HepG2 (cell line): ENCODE measurements around the gene SNX21. TPM values are rescaled to one million over a fixed set of nuclear protein-coding genes. Genes with fewer than 3 reads are reported as not detected.

ENCODE experiments used
- JDP2 ChIP-seq: sonication (generic); formaldehyde crosslinking; IDR thresholded peaks from 2 replicates; pipeline ENCODE4 v1.8.1; 2022; ENCODE audit warnings: missing genetic modification reagents, borderline replicate concordance
- KAT7 ChIP-seq: IDR thresholded peaks from 2 replicates; pipeline ENCODE4 v1.6.1; 2018; ENCODE audit warnings: borderline replicate concordance, missing compliant biosample characterization
- MAFK ChIP-seq, 2 experiments: IDR thresholded peaks in 1 of 2; conservative IDR thresholded peaks in 1 of 2; 2 replicates each; pipeline ENCODE4 v1.6.1; 2011; ENCODE audit warnings: improper control_type of control experiment in 2 of 2, low read length in 2 of 2
- MYNN ChIP-seq: sonication (generic); formaldehyde crosslinking; IDR thresholded peaks from 2 replicates; pipeline ENCODE4 v1.4.0; 2020; ENCODE audit warnings: mild to moderate bottlenecking, low read depth, missing genetic modification reagents
- SPEN ChIP-seq: sonication (generic); formaldehyde crosslinking; IDR thresholded peaks from 2 replicates; pipeline ENCODE4 v1.5.1; 2020; ENCODE audit warnings: low read depth, mild to moderate bottlenecking, missing genetic modification reagents
- ZNF143 ChIP-seq: sonication (generic); formaldehyde crosslinking; IDR thresholded peaks from 2 replicates; pipeline ENCODE4 v1.4.0; 2020; ENCODE audit warnings: missing genetic modification reagents
- ZNF326 ChIP-seq: sonication (generic); formaldehyde crosslinking; IDR thresholded peaks from 2 replicates; pipeline ENCODE4 v1.4.0; 2020; ENCODE audit warnings: missing genetic modification reagents, borderline replicate concordance
- ZNF549 ChIP-seq: sonication (generic); formaldehyde crosslinking; IDR thresholded peaks from 2 replicates; pipeline ENCODE4 v1.5.0; 2020; ENCODE audit warnings: missing genetic modification reagents
- polyA plus RNA-seq, 8 experiments: library from polyadenylated mRNA; depleted of rRNA in 3 of 8; stranded (reverse) in 7 of 8; unstranded in 1 of 8; fragments of >200 nt; fragmentation: Illumina TruSeq in 4 of 8; extraction: Trizol in 4 of 8; gene quantifications; 2 replicates each; pipeline versions ENCODE4 v1.2.1 to v1.2.3, GENCODE V29; 2011 to 2016; ENCODE audit warnings: low read depth in 4 of 8, missing spikeins in 1 of 8, mixed read lengths in 1 of 8; ENCODE audit not compliant: insufficient read depth in 1 of 8
- total RNA-seq, 5 experiments: library from RNA; depleted of rRNA; stranded (reverse); fragments of >200 nt; fragmentation: Illumina TruSeq; extraction: Trizol; gene quantifications; 2 replicates each; pipeline ENCODE4 v1.2.3, GENCODE V29; 2016; ENCODE audit warnings: low read depth in 1 of 5
- TF ChIP-seq, protein P1 (sequence below): sonication (generic); formaldehyde crosslinking; IDR thresholded peaks from 2 replicates; pipeline ENCODE4 v1.4.0; 2020; ENCODE audit warnings: mild to moderate bottlenecking, missing genetic modification reagents
- TF ChIP-seq, protein P2 (sequence below): sonication (generic); formaldehyde crosslinking; IDR thresholded peaks from 2 replicates; pipeline ENCODE4 v1.4.0; 2020; ENCODE audit warnings: mild to moderate bottlenecking, low read depth, missing genetic modification reagents
- TF ChIP-seq, protein P3 (sequence below): sonication (generic); formaldehyde crosslinking; IDR thresholded peaks from 2 replicates; pipeline ENCODE4 v1.8.1; 2023; ENCODE audit warnings: missing genetic modification reagents, inconsistent platforms, borderline replicate concordance
- TF ChIP-seq, protein P4 (sequence below): sonication (generic); formaldehyde crosslinking; IDR thresholded peaks from 2 replicates; pipeline ENCODE4 v1.5.1; 2020; ENCODE audit warnings: missing genetic modification reagents, mild to moderate bottlenecking, borderline replicate concordance
- TF ChIP-seq, protein P5 (sequence below): sonication (generic); formaldehyde crosslinking; IDR thresholded peaks from 2 replicates; pipeline ENCODE4 v1.4.0; 2020; ENCODE audit warnings: missing genetic modification reagents, borderline replicate concordance

SNX21 gene
- total and polyA plus RNA-seq, 2 of the 13 experiments (the other 11 are each of a cell fraction or from before 2014, with no cell fraction given) = 7.7 to 12.8 TPM

DNA sequence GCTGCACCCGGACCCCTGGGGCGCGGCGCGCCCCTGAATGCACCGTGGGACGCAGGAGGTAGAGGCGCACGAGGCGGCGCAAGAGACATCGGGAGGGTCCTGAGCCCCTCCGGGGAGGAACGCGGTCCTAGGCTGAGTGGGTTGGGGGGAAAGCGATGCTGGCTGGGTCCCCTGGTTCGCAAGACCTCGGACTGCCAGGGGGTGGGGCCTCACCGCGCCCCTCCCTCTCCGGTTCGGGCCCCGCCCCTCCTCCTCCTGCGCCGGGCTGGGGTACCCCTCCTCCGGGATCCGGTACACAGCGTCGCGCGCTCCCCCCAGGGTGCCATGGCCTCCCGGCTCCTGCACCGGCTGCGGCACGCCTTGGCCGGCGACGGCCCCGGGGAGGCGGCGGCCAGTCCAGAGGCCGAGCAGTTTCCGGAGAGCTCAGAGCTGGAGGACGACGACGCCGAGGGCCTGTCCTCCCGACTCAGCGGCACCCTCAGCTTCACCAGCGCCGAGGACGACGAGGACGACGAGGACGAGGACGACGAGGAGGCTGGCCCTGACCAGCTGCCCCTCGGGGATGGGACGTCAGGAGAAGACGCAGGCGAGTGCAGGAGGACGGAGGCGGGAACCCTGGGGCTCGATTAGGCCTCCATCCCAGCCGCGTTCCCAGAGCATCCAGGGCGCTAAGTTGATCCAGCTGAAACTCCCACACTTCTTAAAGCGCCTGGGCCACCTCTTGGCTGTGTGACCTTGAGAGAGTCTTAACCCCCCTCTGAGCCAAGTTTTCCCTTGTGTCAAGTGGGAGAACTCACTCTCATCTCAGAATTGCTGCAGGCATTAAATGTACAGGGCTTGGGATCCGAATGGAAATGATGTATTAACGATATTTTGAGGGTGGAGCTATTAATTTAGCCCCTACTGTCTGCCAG is 541 bp downstream of the SNX21 start (continued):
- TF ChIP-seq, protein P1, sequence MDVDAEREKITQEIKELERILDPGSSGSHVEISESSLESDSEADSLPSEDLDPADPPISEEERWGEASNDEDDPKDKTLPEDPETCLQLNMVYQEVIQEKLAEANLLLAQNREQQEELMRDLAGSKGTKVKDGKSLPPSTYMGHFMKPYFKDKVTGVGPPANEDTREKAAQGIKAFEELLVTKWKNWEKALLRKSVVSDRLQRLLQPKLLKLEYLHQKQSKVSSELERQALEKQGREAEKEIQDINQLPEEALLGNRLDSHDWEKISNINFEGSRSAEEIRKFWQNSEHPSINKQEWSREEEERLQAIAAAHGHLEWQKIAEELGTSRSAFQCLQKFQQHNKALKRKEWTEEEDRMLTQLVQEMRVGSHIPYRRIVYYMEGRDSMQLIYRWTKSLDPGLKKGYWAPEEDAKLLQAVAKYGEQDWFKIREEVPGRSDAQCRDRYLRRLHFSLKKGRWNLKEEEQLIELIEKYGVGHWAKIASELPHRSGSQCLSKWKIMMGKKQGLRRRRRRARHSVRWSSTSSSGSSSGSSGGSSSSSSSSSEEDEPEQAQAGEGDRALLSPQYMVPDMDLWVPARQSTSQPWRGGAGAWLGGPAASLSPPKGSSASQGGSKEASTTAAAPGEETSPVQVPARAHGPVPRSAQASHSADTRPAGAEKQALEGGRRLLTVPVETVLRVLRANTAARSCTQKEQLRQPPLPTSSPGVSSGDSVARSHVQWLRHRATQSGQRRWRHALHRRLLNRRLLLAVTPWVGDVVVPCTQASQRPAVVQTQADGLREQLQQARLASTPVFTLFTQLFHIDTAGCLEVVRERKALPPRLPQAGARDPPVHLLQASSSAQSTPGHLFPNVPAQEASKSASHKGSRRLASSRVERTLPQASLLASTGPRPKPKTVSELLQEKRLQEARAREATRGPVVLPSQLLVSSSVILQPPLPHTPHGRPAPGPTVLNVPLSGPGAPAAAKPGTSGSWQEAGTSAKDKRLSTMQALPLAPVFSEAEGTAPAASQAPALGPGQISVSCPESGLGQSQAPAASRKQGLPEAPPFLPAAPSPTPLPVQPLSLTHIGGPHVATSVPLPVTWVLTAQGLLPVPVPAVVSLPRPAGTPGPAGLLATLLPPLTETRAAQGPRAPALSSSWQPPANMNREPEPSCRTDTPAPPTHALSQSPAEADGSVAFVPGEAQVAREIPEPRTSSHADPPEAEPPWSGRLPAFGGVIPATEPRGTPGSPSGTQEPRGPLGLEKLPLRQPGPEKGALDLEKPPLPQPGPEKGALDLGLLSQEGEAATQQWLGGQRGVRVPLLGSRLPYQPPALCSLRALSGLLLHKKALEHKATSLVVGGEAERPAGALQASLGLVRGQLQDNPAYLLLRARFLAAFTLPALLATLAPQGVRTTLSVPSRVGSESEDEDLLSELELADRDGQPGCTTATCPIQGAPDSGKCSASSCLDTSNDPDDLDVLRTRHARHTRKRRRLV (CRISPR knock-in tag) = peak; percentile 34; the same call in 1 of the 2 replicates
- TF ChIP-seq SPEN (peak; percentile 12), MYNN (no peak), ZNF143 (CRISPR knock-in tag) (peak; percentile 6; the same call in 1 of the 2 replicates), ZNF326 (CRISPR knock-in tag) (no peak), MAFK (conservative IDR thresholded peaks at IDR 0.05 in 1 of 2, IDR thresholded peaks at IDR 0.05 in 1 of 2; ENCODE audit: low read length in 2 of 2) (no peak), KAT7 (CRISPR knock-in tag) (peak; percentile 68; the same call in 1 of the 2 replicates), ZNF549 (CRISPR knock-in tag) (no peak), JDP2 (CRISPR knock-in tag) (no peak)
- TF ChIP-seq, protein P2, sequence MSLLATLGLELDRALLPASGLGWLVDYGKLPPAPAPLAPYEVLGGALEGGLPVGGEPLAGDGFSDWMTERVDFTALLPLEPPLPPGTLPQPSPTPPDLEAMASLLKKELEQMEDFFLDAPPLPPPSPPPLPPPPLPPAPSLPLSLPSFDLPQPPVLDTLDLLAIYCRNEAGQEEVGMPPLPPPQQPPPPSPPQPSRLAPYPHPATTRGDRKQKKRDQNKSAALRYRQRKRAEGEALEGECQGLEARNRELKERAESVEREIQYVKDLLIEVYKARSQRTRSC (CRISPR knock-in tag) = 0 out of 2 replicates have a peak, but pooled peaks have one; percentile 62
- TF ChIP-seq, protein P3, sequence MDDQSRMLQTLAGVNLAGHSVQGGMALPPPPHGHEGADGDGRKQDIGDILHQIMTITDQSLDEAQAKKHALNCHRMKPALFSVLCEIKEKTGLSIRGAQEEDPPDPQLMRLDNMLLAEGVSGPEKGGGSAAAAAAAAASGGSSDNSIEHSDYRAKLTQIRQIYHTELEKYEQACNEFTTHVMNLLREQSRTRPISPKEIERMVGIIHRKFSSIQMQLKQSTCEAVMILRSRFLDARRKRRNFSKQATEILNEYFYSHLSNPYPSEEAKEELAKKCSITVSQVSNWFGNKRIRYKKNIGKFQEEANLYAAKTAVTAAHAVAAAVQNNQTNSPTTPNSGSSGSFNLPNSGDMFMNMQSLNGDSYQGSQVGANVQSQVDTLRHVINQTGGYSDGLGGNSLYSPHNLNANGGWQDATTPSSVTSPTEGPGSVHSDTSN (CRISPR knock-in tag) = no peak
- TF ChIP-seq, protein P4, sequence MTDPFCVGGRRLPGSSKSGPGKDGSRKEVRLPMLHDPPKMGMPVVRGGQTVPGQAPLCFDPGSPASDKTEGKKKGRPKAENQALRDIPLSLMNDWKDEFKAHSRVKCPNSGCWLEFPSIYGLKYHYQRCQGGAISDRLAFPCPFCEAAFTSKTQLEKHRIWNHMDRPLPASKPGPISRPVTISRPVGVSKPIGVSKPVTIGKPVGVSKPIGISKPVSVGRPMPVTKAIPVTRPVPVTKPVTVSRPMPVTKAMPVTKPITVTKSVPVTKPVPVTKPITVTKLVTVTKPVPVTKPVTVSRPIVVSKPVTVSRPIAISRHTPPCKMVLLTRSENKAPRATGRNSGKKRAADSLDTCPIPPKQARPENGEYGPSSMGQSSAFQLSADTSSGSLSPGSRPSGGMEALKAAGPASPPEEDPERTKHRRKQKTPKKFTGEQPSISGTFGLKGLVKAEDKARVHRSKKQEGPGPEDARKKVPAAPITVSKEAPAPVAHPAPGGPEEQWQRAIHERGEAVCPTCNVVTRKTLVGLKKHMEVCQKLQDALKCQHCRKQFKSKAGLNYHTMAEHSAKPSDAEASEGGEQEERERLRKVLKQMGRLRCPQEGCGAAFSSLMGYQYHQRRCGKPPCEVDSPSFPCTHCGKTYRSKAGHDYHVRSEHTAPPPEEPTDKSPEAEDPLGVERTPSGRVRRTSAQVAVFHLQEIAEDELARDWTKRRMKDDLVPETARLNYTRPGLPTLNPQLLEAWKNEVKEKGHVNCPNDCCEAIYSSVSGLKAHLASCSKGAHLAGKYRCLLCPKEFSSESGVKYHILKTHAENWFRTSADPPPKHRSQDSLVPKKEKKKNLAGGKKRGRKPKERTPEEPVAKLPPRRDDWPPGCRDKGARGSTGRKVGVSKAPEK (CRISPR knock-in tag) = no peak
- TF ChIP-seq, protein P5, sequence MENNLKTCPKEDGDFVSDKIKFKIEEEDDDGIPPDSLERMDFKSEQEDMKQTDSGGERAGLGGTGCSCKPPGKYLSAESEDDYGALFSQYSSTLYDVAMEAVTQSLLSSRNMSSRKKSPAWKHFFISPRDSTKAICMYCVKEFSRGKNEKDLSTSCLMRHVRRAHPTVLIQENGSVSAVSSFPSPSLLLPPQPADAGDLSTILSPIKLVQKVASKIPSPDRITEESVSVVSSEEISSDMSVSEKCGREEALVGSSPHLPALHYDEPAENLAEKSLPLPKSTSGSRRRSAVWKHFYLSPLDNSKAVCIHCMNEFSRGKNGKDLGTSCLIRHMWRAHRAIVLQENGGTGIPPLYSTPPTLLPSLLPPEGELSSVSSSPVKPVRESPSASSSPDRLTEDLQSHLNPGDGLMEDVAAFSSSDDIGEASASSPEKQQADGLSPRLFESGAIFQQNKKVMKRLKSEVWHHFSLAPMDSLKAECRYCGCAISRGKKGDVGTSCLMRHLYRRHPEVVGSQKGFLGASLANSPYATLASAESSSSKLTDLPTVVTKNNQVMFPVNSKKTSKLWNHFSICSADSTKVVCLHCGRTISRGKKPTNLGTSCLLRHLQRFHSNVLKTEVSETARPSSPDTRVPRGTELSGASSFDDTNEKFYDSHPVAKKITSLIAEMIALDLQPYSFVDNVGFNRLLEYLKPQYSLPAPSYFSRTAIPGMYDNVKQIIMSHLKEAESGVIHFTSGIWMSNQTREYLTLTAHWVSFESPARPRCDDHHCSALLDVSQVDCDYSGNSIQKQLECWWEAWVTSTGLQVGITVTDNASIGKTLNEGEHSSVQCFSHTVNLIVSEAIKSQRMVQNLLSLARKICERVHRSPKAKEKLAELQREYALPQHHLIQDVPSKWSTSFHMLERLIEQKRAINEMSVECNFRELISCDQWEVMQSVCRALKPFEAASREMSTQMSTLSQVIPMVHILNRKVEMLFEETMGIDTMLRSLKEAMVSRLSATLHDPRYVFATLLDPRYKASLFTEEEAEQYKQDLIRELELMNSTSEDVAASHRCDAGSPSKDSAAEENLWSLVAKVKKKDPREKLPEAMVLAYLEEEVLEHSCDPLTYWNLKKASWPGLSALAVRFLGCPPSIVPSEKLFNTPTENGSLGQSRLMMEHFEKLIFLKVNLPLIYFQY (CRISPR knock-in tag) = peak; percentile 26; the same call in 1 of the 2 replicates
